ENCODE data around the gene BTF3L4. TPM values are rescaled to one million over a fixed set of nuclear protein-coding genes. Genes with fewer than 3 reads are reported as not detected.

The BTF3L4 gene
- total and polyA plus RNA-seq, 2 experiments from 2014 or later, result 67.5 to 80.2 TPM

DNA sequence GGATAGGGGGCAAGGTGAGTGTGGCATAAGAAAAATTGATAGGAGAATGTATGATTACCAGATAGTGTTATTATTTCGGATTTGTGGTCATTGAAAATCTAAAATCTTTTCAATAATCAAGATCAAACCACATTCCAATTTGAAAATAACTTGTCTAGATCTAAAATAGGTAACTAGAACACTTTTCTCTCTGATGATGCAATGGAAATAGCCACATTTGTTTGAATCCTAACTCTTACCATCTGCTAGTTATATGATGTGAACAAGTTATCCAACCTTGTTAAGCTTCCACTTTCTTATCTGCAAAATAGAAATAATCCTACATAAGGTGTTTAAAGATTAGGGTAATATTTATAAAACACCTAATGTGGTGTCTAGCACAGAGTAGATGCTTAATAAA lies 3.8 kb downstream of the BTF3L4 start:
- H3K9me3 ChIP-seq (ENCODE audit: low read depth), result no peaks in the 10 kb centered on the region
- no peak overlapping the region for H3K4me3 ChIP-seq
- peaks cover 79% of the 10 kb centered on the region for H3K79me2 ChIP-seq
- DNase-seq (ENCODE audit: low spot score), result no peak
- no peak overlapping the region for H3K27ac ChIP-seq
- WGBS (ENCODE audit: low lambda C conversion rate, missing lambda C conversion rate), result 100% methylated on average over 1 of the region's 1 CpG
- H2AFZ ChIP-seq, result no peak overlapping the region
- peaks cover 27% of the 10 kb centered on the region for H4K20me1 ChIP-seq (ENCODE audit: insufficient read depth, poor library complexity, severe bottlenecking)
- H3K9me2 ChIP-seq (replicated peaks; ENCODE audit: insufficient read depth), result no peaks in the 10 kb centered on the region
- no peak for TF ChIP-seq EZH2phosphoT487 (IDR thresholded peaks at IDR 0.05; ENCODE audit: low read depth, severe bottlenecking, unreplicated experiment)
- no peak for TF ChIP-seq EZH2 (IDR thresholded peaks at IDR 0.05; ENCODE audit: borderline replicate concordance)
- TF ChIP-seq, protein P1, sequence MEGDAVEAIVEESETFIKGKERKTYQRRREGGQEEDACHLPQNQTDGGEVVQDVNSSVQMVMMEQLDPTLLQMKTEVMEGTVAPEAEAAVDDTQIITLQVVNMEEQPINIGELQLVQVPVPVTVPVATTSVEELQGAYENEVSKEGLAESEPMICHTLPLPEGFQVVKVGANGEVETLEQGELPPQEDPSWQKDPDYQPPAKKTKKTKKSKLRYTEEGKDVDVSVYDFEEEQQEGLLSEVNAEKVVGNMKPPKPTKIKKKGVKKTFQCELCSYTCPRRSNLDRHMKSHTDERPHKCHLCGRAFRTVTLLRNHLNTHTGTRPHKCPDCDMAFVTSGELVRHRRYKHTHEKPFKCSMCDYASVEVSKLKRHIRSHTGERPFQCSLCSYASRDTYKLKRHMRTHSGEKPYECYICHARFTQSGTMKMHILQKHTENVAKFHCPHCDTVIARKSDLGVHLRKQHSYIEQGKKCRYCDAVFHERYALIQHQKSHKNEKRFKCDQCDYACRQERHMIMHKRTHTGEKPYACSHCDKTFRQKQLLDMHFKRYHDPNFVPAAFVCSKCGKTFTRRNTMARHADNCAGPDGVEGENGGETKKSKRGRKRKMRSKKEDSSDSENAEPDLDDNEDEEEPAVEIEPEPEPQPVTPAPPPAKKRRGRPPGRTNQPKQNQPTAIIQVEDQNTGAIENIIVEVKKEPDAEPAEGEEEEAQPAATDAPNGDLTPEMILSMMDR (IDR thresholded peaks at IDR 0.05; ENCODE audit: poor library complexity), result no peak
- peaks cover 14% of the 10 kb centered on the region for H3K4me1 ChIP-seq (ENCODE audit: insufficient read depth)
- H3K27me3 ChIP-seq, result no peaks in the 10 kb centered on the region
- peaks cover 6% of the 10 kb centered on the region for H3K36me3 ChIP-seq (replicated peaks; ENCODE audit: insufficient read depth, low read depth)
- H3K4me2 ChIP-seq, result peak overlapping the region; percentile 93

DNA sequence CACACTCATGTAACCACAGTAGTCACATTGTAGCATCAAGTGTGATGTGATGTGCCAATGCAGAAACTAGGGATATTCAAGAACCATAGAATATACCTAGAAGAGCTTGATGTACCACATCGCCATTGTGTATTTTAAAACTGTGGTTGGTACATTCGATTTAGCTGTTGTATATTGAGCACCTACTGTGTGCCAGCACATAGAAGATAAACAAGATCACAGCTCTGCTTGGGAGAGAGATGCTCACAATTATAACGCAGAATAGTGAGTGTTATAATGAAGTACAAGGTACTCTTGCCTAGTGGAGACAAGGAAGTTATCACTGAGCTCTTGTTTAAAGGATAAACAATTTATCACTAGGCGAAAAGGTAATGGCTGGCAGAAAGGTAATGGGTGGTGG lies 4.7 kb downstream of the BTF3L4 start:
- WGBS (ENCODE audit: low lambda C conversion rate, missing lambda C conversion rate), result 99% methylated on average over 4 of the region's 4 CpGs
- Histone ChIP-seq H3K4me1 (ENCODE audit: insufficient read depth) (peaks cover 14% of the 10 kb centered on the region), H3K79me2 (peaks cover 87% of the 10 kb centered on the region), H4K20me1 (ENCODE audit: insufficient read depth, poor library complexity, severe bottlenecking) (peaks cover 27% of the 10 kb centered on the region), H3K9me2 (replicated peaks; ENCODE audit: insufficient read depth) (no peaks in the 10 kb centered on the region), H3K9me3 (ENCODE audit: low read depth) (no peaks in the 10 kb centered on the region), H3K36me3 (replicated peaks; ENCODE audit: insufficient read depth, low read depth) (peaks cover 6% of the 10 kb centered on the region), H3K4me3 (no peak overlapping the region), H2AFZ (no peak overlapping the region), H3K27ac (no peak overlapping the region), H3K4me2 (no peak overlapping the region), H3K27me3 (no peaks in the 10 kb centered on the region)
- TF ChIP-seq, protein P1 (IDR thresholded peaks at IDR 0.05; ENCODE audit: poor library complexity), result no peak
- no peak for TF ChIP-seq EZH2 (IDR thresholded peaks at IDR 0.05; ENCODE audit: borderline replicate concordance)
- TF ChIP-seq EZH2phosphoT487 (IDR thresholded peaks at IDR 0.05; ENCODE audit: low read depth, severe bottlenecking, unreplicated experiment), result no peak
- DNase-seq (ENCODE audit: low spot score), result no peak

DNA sequence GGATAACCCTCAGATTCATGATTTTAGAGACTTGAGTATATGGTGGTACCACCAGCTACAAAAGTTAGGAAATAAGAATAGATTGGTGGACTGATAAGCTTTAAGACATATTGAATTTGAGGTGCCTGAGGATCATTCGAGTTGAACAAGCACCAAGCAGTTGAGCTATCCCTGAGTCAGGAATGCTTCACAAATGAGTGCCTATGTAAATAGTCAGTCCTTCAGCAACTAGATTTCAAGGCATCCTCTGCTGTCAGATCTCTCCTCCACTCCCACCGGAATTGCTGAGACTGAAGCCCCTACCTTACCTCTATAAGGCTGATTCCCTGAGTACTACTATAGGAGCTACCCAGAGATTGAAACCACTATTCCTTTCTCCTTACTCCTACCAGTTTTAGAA lies 7.1 kb downstream of the BTF3L4 start:
- H3K79me2 ChIP-seq, result peaks cover 85% of the 10 kb centered on the region
- 98% methylated on average over 2 of the region's 2 CpGs for WGBS (ENCODE audit: low lambda C conversion rate, missing lambda C conversion rate)

More for the DNA sequence above, 7.1 kb downstream of the BTF3L4 start:
- no peaks in the 10 kb centered on the region for H3K9me3 ChIP-seq (ENCODE audit: low read depth)
- H3K9me2 ChIP-seq (replicated peaks; ENCODE audit: insufficient read depth), result no peaks in the 10 kb centered on the region
- no peaks in the 10 kb centered on the region for H3K27me3 ChIP-seq
- DNase-seq (ENCODE audit: low spot score), result no peak
- TF ChIP-seq EZH2phosphoT487 (IDR thresholded peaks at IDR 0.05; ENCODE audit: low read depth, severe bottlenecking, unreplicated experiment) (no peak), EZH2 (IDR thresholded peaks at IDR 0.05; ENCODE audit: borderline replicate concordance) (no peak)
- TF ChIP-seq, protein P1 (IDR thresholded peaks at IDR 0.05; ENCODE audit: poor library complexity), result no peak
- H3K27ac ChIP-seq, result no peak overlapping the region
- H3K36me3 ChIP-seq (replicated peaks; ENCODE audit: insufficient read depth, low read depth), result peaks cover 6% of the 10 kb centered on the region
- no peak overlapping the region for H2AFZ ChIP-seq
- H4K20me1 ChIP-seq (ENCODE audit: insufficient read depth, poor library complexity, severe bottlenecking), result peaks cover 29% of the 10 kb centered on the region
- no peak overlapping the region for H3K4me3 ChIP-seq
- peaks cover 3% of the 10 kb centered on the region for H3K4me1 ChIP-seq (ENCODE audit: insufficient read depth)
- H3K4me2 ChIP-seq, result no peak overlapping the region

Measured in hepatocyte (in vitro differentiated cells).